HEK293T (cell line): ENCODE results near the gene PLAC8L1.

Experiments used
- ELF4 ChIP-seq: fragments of 450-650 bp; IDR thresholded peaks from 2 replicates; pipeline ENCODE4 v1.6.1; 2017; ENCODE audit warnings: antibody characterized with exemption
- FOXM1 ChIP-seq: fragments of 450-650 bp; IDR thresholded peaks from 2 replicates; pipeline ENCODE4 v1.6.1; 2017; ENCODE audit warnings: mild to moderate bottlenecking, borderline replicate concordance
- LEF1 ChIP-seq: fragments of 450-650 bp; IDR thresholded peaks from 2 replicates; pipeline ENCODE4 v1.6.1; 2017; ENCODE audit warnings: mild to moderate bottlenecking, borderline replicate concordance
- SP1 ChIP-seq: fragments of 450-650 bp; IDR thresholded peaks from 2 replicates; pipeline ENCODE4 v1.6.1; 2017
- TF ChIP-seq, protein P1 (sequence below): fragments of 450-650 bp; IDR thresholded peaks from 2 replicates; pipeline ENCODE4 v1.6.1; 2016

DNA sequence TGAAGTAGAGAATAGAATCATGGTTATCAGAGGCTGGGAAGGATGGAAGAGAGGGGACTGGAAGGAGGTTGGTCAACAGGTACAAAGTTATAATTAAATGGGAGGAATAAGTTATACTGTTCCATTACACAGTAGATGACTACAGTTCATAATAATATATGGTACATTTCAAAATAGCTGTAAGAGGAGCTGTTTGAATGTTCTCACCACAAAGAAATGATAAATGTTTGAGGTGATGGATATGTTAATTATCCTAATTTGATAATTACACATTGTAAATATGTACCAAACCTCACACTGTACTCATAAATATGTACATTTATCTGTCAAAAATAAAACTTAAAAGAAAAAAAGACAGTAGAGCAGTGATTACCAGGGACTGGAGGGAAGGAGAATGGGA, 12.9 kb upstream of the PLAC8L1 start:
- TF ChIP-seq FOXM1 (no peak), SP1 (no peak), ELF4 (no peak), LEF1 (no peak)
- TF ChIP-seq, protein P1, sequence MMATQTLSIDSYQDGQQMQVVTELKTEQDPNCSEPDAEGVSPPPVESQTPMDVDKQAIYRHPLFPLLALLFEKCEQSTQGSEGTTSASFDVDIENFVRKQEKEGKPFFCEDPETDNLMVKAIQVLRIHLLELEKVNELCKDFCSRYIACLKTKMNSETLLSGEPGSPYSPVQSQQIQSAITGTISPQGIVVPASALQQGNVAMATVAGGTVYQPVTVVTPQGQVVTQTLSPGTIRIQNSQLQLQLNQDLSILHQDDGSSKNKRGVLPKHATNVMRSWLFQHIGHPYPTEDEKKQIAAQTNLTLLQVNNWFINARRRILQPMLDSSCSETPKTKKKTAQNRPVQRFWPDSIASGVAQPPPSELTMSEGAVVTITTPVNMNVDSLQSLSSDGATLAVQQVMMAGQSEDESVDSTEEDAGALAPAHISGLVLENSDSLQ, result no peak
